NCI-H345 treated with DMSO at 0.1 percent for 48 hours (cell line): Measurements from ENCODE around the gene DDAH2.
A peak's percentile ranks its signal among the peaks of the same experiment; 100 is the strongest.

Source experiments
- DNase-seq: peaks from one replicate; lab custom pipeline; 2025; ENCODE audit not compliant: unreplicated experiment; lab: John Stamatoyannopoulos, UW

DDAH2 gene

DNA sequence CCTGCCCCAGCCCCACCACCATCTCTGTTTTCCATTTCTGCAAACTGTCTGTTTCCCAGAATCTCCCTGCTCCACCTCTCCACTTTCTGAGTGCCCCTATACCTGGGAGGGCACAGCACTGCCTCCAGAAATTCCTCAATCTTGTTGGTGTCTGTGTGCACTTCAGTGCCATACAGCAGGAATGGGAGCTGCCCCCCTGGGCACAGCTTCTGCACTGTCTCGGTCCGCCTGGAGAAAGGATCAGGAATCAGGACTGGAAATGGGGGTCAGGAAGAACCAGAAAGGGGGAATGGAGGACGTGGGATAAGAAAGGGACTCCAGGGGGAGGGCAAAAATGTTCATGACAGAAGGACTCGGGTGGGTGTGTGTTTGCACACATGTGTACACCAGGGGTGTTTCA lies 4.6 kb upstream of the DDAH2 start:
- no peak for DNase-seq

DNA sequence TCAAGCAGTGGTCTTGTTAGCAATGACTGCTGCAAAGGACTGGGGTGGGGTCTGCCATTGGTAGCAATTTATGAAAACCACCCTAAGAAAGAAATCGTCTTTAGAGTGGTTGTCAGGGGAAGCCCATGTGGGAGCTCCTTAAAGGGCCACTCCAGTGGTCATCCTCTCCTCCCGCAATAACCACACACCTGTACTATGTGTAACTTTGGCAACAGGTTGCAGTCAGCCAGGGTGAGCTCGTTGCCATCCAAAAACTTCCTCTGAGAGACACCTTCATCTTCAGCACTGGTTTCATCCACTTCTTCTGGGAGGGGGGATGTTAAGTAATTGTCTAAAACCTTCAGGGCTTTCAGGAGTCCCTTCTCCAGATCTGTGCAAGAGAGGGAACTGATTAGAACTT lies 2.9 kb upstream of the DDAH2 start:
- DNase-seq, result no peak

DNA sequence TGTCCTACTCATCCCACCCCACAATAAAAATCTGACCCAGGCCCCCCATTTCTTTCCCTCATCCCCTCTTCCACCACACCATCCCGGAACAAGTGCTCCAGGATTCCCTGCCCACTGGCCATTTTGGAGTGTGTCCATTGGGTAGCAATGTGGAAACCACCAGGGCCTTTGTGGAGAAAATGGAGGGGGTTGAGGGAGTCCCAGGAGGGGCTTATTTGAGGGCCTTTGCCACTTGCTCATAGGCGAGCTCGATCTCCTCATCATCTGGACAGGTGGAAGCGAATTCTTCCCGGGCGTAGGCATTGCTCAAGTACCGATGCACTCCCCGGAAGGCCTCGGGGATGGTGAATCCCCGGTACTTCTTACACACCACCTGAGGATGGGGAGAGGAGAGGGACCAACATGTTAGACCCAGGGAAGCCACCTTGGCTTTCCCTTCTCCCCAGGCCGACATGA lies 1.6 kb upstream of the DDAH2 start:
- no peak for DNase-seq

DNA sequence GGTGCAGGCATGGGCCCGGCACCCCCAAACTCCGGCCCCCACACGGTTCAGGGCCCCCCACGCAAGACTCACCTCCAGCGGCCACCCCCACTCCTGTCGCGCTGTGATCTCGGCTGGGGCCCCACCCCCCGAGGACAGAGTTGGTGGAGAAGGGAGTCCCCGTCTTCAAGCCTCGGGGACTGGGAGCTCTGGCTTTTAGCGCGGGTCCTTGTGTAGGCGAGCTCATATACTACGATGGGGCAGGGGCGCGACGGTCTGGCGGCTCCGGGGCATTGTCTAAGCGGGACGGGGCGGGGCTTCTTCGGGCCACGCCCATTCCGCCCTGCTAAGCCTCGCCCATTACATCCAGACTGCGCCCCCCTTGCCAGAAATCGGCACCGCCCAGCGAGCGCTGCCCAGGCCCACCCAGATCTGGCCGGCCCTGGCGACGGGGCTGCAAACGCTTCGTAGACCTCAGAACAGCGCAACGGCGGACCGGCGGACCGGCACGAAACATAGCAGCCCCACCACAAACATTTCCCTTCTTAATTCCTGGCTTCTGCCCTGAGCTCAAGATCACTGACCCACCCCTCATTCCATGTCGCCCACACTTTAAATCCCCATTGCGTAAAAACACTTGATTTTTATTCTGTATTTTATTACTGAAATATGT lies 1.0 kb upstream of the DDAH2 start:
- peak; percentile 41 for DNase-seq

DNA sequence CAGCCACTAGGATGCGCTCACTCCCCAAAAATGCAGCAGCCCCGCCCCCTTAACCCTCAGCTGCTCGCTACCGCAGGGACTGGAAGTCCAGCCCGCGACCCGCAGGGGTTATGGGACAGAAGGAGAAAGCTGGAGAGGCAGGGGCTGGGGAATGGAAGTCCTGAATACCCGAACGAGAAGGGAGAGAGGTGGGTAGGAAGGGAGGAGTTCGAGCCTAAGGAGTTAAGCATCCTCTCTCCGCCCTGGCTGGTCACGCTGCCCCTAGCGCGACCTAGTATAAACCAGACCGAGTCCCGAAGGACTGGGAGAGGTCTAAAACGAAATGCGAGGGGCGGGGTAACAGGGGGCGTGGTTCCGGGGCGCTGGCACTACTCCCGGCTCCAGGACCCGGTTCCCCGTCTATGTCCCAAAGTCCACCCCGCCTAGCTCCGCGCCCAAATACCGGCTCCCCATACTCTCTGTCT lies 448 bp upstream of the DDAH2 start:
- DNase-seq, result peak; percentile 68

DNA sequence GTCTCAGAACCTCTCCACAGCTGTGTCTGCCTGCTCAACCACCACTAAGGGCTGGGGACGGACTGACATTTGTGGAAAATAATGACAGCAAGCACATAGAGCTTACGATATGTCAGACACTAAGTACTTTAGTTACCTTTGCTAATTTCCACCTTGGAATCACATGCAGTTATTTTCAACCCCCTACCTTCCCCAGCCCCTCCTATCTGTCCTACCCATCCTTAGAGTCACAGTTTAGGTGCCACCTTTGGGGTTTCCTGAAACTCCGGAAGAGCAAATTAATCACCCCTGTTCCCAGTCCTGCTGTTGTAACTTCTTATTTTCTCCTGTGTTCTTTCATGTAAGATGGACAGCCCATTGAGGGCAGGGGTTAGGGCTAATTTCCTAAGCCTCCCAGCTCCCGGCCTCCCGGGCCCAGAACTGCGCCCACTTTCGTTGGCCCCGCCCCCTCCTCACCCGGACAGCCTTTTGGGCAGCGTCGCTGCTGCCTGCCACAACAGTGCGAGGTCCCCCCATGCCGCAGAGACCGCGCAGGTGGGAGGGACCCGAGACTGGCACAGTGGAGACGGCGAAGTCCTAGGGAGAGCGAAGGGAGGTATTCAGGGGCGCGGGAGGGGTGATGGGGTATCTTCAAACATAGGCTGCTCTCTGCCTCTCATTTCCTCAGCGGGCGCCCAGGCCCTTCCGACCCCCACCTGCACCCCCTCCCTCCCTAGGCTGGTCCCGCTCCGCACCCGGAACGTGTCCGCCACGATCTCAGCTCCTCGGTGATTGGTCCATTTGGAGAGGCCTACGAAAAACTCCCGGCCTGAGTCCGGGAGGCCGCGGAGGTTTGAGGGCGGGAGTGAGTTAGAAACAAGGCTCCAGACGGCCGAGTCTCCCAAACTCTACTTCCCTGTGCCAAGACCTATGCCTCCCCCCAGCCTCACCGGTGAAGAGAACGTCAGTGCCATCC lies 1.1 kb downstream of the DDAH2 start:
- no peak for DNase-seq

DNA sequence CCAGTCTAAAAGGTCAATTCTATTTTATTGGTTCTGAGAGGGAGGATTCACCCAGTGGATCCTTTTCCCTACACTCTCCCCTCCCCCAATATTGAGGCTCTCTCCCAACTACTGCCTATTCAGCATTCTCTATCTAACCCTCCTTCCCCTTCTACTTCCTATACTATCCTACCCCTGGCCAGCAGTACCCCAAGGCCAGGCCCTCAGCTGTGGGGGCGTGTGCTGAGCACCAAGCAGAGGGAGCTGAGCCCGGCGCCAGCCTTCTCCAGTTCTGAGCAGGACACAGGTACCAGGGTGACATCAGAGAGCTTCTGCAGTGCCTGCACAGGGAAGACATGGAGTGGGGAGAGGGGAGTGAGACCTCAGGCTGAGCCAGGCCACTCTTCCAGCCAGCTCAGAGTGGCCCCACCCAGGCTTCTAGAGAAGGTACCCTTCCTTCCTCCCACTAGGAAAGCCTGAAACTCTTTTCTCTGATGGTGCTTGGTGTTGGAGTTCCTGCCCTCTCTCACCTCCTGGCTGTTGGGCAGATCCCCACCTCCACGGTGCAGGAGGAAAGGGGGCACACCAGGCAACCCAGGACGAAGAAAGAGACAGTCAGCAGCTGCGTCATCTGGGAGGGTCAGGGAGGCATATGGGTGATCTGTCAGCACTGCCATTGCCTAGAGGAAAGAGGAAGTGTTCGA lies 1.9 kb downstream of the DDAH2 start:
- DNase-seq, result no peak

DNA sequence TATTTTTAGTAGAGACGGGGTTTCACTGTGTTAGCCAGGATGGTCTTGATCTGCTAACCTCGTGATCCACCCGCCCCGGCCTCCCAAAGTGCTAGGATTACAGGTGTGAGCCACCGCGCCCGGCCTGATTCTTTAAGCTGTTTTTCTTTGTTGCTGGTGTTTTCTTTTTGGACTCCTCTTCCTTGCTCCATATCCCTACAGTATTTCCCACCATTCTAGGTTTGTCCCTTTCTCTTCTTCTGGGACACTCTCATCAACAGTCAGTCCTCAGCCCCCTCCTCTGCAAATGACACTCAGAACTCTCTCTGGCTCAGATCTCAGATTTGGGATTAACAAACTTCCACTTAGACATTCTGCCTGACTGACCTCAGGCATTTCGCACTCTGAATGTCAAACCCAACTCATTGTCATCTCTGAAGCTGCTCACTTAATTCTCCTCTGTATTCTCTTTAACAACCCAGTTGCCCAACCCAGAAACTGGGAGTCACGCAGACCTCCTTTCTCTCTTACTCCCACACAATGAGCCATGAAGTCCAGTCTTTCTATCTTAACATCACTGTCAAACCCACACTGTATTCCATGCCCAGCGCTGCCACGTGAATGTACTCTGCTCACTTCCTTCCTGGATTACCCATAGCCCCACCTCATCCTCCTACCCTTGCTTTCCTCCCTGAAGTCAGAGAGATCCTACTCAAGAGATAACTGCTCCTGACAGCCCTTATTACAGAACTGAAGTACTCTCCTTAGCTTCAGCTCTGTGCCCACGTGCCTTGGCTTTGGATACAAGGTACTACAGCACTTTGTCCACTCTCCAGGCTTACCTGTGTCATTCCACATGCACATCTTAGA lies 3.4 kb downstream of the DDAH2 start:
- no peak for DNase-seq

DNA sequence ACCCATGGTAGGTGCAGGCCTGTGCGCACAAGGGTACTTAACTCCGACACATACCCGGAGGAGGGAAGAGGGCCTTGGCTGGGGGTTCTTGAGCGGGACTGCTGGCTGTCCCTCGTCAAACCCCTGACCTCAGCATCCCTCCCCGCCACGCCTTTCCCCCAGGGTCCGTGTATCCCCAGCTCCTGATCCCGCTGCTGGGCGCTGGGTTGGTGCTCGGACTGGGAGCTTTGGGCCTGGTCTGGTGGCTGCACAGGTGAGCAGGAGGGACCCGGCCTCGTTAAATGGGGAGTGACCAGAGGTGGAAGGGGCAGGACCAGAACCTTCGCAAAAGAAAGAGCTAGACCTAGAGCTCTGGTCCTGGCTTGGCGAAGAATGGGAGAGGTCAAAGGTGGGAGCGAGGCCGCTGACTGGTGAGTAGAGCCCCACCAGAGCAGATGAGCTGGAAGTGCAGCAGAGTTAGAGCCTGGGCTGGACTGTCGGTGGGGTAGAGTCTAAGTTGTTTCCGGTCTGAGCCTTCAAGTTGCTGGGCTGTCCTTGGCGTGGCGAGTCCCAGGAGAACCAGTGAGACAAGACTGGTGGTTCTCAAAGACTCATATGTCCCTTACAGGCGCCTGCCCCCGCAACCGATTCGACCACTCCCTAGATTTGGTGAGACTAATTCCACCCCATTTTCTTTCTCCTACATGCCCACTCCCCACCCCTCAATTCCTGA lies 5.0 kb downstream of the DDAH2 start:
- no peak for DNase-seq

DNA sequence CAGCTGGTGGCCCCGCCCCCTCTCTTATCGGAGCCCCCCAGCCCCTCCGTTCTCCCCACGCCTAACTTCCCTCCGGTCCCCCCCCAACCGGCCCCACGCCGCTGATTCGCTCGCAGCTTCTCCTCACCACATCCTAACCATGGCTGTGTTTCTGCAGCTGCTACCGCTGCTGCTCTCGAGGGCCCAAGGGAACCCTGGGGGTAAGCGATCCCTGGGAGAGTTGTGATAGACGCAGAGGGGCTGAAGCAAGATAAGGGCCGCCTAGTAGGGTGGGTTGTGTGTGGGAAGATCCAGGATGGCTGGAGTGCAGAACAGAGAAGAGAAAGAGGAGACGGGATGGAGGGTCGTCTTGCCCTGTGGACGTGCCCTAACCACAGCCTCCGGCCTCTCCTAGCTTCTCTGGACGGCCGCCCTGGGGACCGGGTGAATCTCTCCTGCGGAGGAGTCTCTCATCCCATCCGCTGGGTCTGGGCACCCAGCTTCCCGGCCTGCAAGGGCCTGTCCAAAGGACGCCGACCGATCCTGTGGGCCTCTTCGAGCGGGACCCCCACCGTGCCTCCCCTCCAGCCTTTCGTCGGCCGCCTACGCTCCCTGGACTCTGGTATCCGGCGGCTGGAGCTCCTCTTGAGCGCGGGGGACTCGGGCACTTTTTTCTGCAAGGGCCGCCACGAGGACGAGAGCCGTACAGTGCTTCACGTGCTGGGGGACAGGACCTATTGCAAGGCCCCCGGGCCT lies 5.7 kb downstream of the DDAH2 start, which contains the start of gene MPIG6B:
Gene MPIG6B, plus strand, starts transcription at position 129 of the 735 bp plus-strand sequence. Its CDS starts 11 bp downstream, at position 140.
- no peak for DNase-seq

DNA sequence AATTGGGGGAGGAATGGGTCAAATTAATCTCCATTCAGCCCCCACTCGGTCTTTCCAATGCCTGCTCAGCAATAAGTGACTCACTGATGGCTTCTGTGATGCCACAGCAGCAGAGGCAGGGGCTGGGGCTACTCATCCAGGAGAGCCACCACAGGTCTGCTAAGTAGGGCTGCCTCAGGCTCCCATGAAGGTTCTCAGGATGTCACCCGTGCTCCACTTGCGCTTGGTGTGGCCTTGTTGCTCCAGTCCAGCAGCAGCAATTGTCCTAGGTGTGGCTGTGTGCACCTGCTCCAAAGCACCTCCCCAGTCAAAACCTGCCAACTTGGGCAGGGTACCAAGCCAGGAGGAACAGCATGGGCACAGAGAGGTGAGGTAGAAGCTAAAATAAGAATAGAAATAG lies 6.9 kb downstream of the DDAH2 start:
- DNase-seq, result no peak

DNA sequence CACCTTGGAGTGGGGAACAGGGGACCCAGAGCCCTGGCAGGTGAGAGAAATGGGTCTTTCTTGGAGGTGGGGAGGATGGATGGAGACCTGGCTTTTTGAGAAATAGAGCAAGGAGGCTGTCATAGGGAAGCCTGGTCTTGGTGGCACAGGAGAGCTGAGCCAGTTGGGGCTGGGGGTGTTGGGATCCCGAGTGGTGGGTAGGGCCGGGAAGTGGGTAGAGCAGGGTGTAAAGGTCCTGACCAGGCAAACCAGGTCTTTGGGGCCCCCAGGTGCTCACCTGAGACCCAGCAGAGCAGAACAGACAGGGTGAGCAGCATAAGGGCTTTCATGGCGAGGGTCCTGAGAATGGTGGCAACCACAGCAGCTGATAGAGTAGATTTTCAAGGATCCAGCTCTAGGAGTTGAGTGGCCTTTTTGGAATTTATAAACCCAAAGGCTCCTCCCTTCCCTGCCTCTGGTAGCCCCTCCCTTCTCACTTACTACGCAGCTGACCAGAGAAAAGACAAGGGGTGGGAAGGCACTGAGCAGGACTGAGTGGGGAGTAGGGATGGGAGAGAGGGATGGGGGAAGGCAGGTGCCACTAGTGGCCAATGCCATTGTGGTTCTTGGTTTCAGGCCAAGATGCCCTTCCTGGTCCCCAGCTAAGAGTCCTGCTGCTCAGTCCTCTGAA lies 7.6 kb downstream of the DDAH2 start, which contains the start of gene LY6G6C:
Gene LY6G6C, minus strand, starts transcription at position 396 of the 670 bp plus-strand sequence. Its CDS starts 67 bp downstream, at position 329.
- no peak for DNase-seq

DNA sequence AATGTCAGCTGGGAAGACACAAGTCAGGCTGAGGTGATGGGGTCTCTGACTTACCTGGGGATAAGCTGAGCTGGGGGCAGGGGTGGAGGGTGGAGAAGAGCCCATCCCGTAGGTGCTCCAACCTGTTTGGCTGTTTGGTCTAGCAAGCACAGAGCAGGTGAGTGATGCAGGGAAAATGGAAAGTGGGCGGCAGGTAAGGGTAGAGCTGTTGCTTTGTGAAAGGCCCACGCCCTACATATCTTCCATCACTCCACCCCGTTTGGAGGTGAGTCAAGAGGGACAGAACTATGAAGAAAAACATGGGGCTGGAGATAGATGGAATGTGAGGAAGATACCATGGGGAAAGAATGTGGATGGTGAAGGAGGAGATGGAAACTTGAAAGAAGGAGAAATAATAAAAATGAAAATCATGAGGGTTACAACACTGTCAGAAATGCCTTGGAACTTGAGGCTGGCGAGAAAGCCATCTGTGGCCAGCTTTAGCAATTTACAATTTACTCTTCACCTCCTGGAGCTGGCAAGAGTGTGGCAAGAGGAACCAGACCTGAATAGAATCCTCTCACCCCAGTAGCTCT lies 8.8 kb downstream of the DDAH2 start:
- DNase-seq, result no peak

DNA sequence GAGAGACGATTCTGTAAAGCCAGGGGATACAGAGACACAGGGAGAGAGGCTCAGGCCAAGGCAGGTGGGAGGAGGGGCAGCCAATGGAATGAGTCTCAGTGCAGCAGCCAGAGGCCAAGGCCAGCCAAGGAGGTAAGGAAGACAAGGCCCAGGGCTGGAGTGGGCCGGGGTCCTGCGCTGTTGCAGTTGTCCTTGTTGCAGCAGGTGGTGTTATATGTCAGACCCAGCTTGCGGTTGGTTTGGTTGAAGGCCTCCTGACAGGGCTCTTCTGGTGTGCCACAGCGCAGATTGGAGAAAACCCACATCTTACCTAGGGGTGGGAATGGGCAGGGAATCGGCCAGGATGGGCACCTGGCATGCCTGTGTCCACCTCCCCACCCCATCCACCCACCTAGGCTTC lies 10.1 kb downstream of the DDAH2 start:
- DNase-seq, result no peak

DNA sequence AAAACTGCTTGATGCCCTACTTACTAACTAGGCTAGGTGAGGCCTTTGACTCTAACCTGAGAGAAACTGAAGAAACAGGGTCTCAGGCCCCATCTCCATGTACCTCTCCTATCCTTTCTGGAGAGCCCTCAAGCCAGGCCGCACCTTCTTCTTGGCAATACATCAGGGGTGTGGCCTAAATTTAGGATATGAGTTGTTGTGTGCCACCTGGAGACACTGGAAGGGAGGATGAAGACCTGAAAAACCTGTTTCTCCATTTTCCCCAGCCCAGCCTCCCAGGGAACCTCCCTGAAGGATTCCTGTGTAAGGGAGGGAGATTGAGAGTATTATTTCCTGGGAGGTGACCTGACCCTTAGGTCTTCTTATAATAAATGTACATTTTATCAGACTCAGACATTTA lies 10.8 kb downstream of the DDAH2 start:
- peak; percentile 13 for DNase-seq

DNA sequence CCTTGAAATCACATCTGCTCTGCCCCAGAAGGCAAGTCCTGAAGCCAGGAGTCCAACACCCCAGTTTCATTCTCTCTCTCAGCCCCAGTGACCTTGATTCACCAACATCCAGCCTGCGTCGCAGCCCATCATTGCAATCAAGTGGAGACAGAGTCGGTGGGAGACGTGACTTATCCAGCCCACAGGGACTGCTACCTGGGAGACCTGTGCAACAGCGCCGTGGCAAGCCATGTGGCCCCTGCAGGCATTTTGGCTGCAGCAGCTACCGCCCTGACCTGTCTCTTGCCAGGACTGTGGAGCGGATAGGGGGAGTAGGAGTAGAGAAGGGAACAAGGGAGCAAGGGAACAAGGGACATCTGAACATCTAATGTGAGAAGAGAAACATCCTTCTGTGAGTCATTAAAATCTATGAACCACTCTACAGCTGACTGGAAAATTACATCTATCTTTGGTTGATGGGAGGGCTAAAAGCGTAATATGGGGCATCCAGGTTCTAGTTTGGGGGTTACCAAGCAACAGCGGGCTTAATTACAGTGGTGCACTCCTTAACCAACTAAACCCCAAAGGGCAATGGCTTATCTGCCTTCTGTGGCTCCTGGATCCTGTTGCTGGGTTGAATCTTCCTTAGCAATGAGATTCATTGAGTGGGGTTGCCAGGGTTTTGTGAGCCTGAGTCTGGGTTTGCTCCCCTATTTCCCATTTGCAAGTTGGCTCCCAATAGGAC lies 11.4 kb downstream of the DDAH2 start:
- no peak for DNase-seq
